Measurements from ENCODE around the gene MYRFL. TPM values are rescaled to one million over a fixed set of nuclear protein-coding genes. Genes with fewer than 3 reads are reported as not detected.

Gene MYRFL
- total RNA-seq, 2 donors from 2014 or later: 0.15 to 0.55 TPM

GRCh38 chr12:69952890-69953289 is 127.9 kb downstream of the MYRFL start:
- H3K27me3 Mint-ChIP-seq (ENCODE audit: insufficient read depth): no peaks in the 10 kb centered on the region
- no peaks in the 10 kb centered on the region for H3K36me3 ChIP-seq (ENCODE audit: control insufficient read depth, insufficient read depth, low read length)
- H3K4me3 Mint-ChIP-seq: no peak overlapping the region
- no peaks in the 10 kb centered on the region for H3K4me1 ChIP-seq (ENCODE audit: control insufficient read depth, insufficient read depth, low read length)
- peaks cover 5% of the 10 kb centered on the region for H3K9me3 Mint-ChIP-seq
- no peak for DNase-seq
- peaks cover 3% of the 10 kb centered on the region for H3K9me3 ChIP-seq (ENCODE audit: control insufficient read depth, low read length)
- no peaks in the 10 kb centered on the region for H3K27me3 ChIP-seq (ENCODE audit: control insufficient read depth, insufficient read depth, low read length, poor library complexity, severe bottlenecking)
- no peaks in the 10 kb centered on the region for H3K36me3 Mint-ChIP-seq (ENCODE audit: low read depth)
- no peak overlapping the region for H3K27ac Mint-ChIP-seq
- TF ChIP-seq, protein P1, sequence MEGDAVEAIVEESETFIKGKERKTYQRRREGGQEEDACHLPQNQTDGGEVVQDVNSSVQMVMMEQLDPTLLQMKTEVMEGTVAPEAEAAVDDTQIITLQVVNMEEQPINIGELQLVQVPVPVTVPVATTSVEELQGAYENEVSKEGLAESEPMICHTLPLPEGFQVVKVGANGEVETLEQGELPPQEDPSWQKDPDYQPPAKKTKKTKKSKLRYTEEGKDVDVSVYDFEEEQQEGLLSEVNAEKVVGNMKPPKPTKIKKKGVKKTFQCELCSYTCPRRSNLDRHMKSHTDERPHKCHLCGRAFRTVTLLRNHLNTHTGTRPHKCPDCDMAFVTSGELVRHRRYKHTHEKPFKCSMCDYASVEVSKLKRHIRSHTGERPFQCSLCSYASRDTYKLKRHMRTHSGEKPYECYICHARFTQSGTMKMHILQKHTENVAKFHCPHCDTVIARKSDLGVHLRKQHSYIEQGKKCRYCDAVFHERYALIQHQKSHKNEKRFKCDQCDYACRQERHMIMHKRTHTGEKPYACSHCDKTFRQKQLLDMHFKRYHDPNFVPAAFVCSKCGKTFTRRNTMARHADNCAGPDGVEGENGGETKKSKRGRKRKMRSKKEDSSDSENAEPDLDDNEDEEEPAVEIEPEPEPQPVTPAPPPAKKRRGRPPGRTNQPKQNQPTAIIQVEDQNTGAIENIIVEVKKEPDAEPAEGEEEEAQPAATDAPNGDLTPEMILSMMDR (conservative IDR thresholded peaks at IDR 0.05): no peak
- no peak overlapping the region for H3K27ac ChIP-seq (ENCODE audit: low read depth, low read length)
- no peak overlapping the region for H3K4me3 ChIP-seq (ENCODE audit: low read length)
- H3K4me1 Mint-ChIP-seq: peaks cover 30% of the 10 kb centered on the region
- 83 to 96% methylated on average over 2 of the region's 2 CpGs for WGBS, 2 experiments (ENCODE audit: insufficient coverage in 1 of 2, insufficient read length in 1 of 2)
- no peak overlapping the region for H3K9ac ChIP-seq (ENCODE audit: extremely low read depth, low read length, poor library complexity, severe bottlenecking)

GRCh38 chr12:69961246-69961645 is 136.2 kb downstream of the MYRFL start:
- Mint-ChIP-seq H3K27ac (no peak overlapping the region), H3K27me3 (ENCODE audit: insufficient read depth) (no peaks in the 10 kb centered on the region)

DNA sequence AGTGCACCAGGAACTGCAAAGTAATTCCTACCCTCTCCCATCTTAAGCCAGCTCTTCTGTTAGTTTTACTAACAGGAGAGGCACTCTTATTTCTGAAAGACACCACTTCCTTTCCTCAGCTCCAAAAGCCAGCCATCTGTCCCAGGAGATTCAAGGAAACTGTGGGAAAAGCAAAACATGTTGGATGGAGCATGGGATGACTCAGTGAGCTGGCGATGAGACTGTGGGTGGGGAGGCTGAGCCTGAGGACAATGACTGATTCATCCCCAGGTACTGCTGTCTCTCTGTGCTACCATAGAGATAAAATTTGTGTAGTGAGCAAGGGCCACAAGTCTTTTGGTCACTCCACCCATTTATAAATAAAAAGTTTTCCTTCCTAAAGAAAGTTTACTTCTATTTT is 141.4 kb downstream of the MYRFL start:
- no peaks in the 10 kb centered on the region for H3K4me1 ChIP-seq (ENCODE audit: control insufficient read depth, insufficient read depth, low read length)
- H3K4me3 Mint-ChIP-seq: no peak overlapping the region
- no peaks in the 10 kb centered on the region for H3K27me3 Mint-ChIP-seq (ENCODE audit: insufficient read depth)
- H3K9me3 ChIP-seq (ENCODE audit: control insufficient read depth, low read length): no peaks in the 10 kb centered on the region
- peaks cover 3% of the 10 kb centered on the region for H3K9me3 Mint-ChIP-seq
- H3K27me3 ChIP-seq (ENCODE audit: control insufficient read depth, insufficient read depth, low read length, poor library complexity, severe bottlenecking): no peaks in the 10 kb centered on the region
- no peak overlapping the region for H3K4me3 ChIP-seq (ENCODE audit: low read length)
- no peak overlapping the region for H3K9ac ChIP-seq (ENCODE audit: extremely low read depth, low read length, poor library complexity, severe bottlenecking)
- DNase-seq: peak; percentile 43
- no peak overlapping the region for H3K27ac Mint-ChIP-seq
- H3K27ac ChIP-seq (ENCODE audit: low read depth, low read length): no peak overlapping the region
- H3K36me3 ChIP-seq (ENCODE audit: control insufficient read depth, insufficient read depth, low read length): no peaks in the 10 kb centered on the region
- no peaks in the 10 kb centered on the region for H3K36me3 Mint-ChIP-seq (ENCODE audit: low read depth)
- no peaks in the 10 kb centered on the region for H3K4me1 Mint-ChIP-seq
- TF ChIP-seq, protein P1 (conservative IDR thresholded peaks at IDR 0.05): no peak
- 76% methylated on average over 1 of the region's 1 CpG; no CpG with 5 or more reads in 1 of the 2 experiments for WGBS, 2 experiments (ENCODE audit: insufficient coverage in 1 of 2, insufficient read length in 1 of 2)

More at GRCh38 chr12:69961246-69961645, 136.2 kb downstream of the MYRFL start:
- no peaks in the 10 kb centered on the region for H3K27me3 ChIP-seq (ENCODE audit: control insufficient read depth, insufficient read depth, low read length, poor library complexity, severe bottlenecking)
- no peak overlapping the region for H3K9ac ChIP-seq (ENCODE audit: extremely low read depth, low read length, poor library complexity, severe bottlenecking)
- TF ChIP-seq, protein P1 (conservative IDR thresholded peaks at IDR 0.05): no peak
- Mint-ChIP-seq H3K4me3 (no peak overlapping the region), H3K9me3 (peaks cover 3% of the 10 kb centered on the region), H3K4me1 (no peaks in the 10 kb centered on the region), H3K36me3 (ENCODE audit: low read depth) (no peaks in the 10 kb centered on the region)
- H3K4me3 ChIP-seq (ENCODE audit: low read length): no peak overlapping the region
- no peak for DNase-seq
- H3K36me3 ChIP-seq (ENCODE audit: control insufficient read depth, insufficient read depth, low read length): no peaks in the 10 kb centered on the region
- H3K4me1 ChIP-seq (ENCODE audit: control insufficient read depth, insufficient read depth, low read length): no peaks in the 10 kb centered on the region
- no peaks in the 10 kb centered on the region for H3K9me3 ChIP-seq (ENCODE audit: control insufficient read depth, low read length)
- no peak overlapping the region for H3K27ac ChIP-seq (ENCODE audit: low read depth, low read length)
